Breast epithelium (tissue), 4 donors: ENCODE measurements around the gene MYO18B. TPM values are rescaled to one million over a fixed set of nuclear protein-coding genes. Genes with fewer than 3 reads are reported as not detected.

ENCODE experiments used
- DNase-seq, 2 donors: peaks; one replicate each; pipeline ENCODE4 v3.0.0-alpha.2; 2019; ENCODE audit warnings: low spot score in 2 of 2
- H3K27ac ChIP-seq, 2 donors: fragments of 200-600 bp; sonication (generic) in 1 of 2; one replicate each; pipeline ENCODE4 v1.5.1; 2016 to 2019; ENCODE audit warnings: mild to moderate bottlenecking in 1 of 2
- H3K27me3 ChIP-seq, 2 donors: fragments of 200-600 bp; sonication (generic) in 1 of 2; one replicate each; pipeline versions ENCODE4 v1.5.1 to v1.6.0; 2017 to 2019; ENCODE audit warnings: control low read depth in 1 of 2, mild to moderate bottlenecking in 1 of 2
- H3K36me3 ChIP-seq: fragments of 200-600 bp; one replicate; pipeline ENCODE4 v1.5.1; 2019
- H3K4me1 ChIP-seq, 2 donors: fragments of 200-600 bp; sonication (generic); one replicate each; pipeline ENCODE4 v1.5.1; 2016 to 2019; ENCODE audit warnings: control low read depth in 1 of 2
- H3K4me3 ChIP-seq, 3 donors: fragments of 200-600 bp; sonication (generic); 1 replicate in 2 of 3; 2 replicates in 1 of 3; pipeline ENCODE4 v1.5.1; 2016 to 2019; ENCODE audit warnings: mild to moderate bottlenecking in 3 of 3, moderate library complexity in 2 of 3
- H3K9me3 ChIP-seq, 2 donors: fragments of 200-600 bp; sonication (generic) in 1 of 2; one replicate each; pipeline ENCODE4 v1.5.1; 2016 to 2019; ENCODE audit warnings: control low read depth in 1 of 2
- POLR2A ChIP-seq: fragments of 450-650 bp; IDR thresholded peaks from one replicate; pipeline ENCODE4 v1.6.1; 2016; ENCODE audit warnings: antibody characterized with exemption, mild to moderate bottlenecking, moderate library complexity
- POLR2AphosphoS5 ChIP-seq, 3 donors: sonication (generic); formaldehyde crosslinking; IDR thresholded peaks; one replicate each; pipeline ENCODE4 v1.6.1; 2017; ENCODE audit warnings: antibody characterized with exemption in 3 of 3
- intact Hi-C: fragments of 100-400 bp; cut with DNase I; formaldehyde crosslinking; loops from one replicate; pipeline ENCODE4 v1.15.1; 2023; ENCODE audit warnings: low total_unique reads
- total RNA-seq, 3 donors: library from RNA; depleted of rRNA; stranded (reverse); fragments of >200 nt; gene quantifications; one replicate each; pipeline ENCODE4 v1.1.0, GENCODE V29; 2016
- TF ChIP-seq, protein P1 (sequence below), 3 donors: fragments of 450-650 bp; IDR thresholded peaks; one replicate each; pipeline ENCODE4 v1.5.1; 2016 to 2017; ENCODE audit warnings: antibody characterized with exemption in 3 of 3, mild to moderate bottlenecking in 3 of 3, moderate library complexity in 3 of 3

Gene MYO18B
- total RNA-seq, 3 donors from 2014 or later, result under 0.01 to 0.16 (median 0.15) TPM

DNA sequence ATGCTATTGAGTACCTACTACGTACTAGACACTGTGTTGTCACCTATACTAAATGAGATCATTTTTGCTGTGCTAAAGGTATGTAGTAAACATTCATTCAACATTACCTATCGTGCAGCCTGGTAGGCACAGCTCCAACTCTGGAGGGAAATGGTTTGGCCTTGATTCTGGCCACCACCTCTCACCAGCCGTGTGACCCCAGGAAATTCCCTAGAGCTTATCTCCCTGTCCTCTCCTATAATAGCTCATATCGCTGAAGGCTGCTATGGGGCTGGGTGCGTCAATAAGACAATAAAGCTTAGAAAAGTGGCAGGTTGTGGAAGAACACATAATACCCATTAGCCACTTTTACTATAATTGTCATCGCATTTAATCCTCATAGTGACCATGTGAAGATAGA is 107.5 kb downstream of the MYO18B start:
- H3K4me3 ChIP-seq, result no peak overlapping the region
- H3K27me3 ChIP-seq, result peaks cover 0 to 3% of the 10 kb centered on the region in 2 donors
- TF ChIP-seq POLR2A, result no peak
- no peak for TF ChIP-seq POLR2AphosphoS5 (IDR thresholded peaks at IDR 0.05)
- TF ChIP-seq, protein P1, sequence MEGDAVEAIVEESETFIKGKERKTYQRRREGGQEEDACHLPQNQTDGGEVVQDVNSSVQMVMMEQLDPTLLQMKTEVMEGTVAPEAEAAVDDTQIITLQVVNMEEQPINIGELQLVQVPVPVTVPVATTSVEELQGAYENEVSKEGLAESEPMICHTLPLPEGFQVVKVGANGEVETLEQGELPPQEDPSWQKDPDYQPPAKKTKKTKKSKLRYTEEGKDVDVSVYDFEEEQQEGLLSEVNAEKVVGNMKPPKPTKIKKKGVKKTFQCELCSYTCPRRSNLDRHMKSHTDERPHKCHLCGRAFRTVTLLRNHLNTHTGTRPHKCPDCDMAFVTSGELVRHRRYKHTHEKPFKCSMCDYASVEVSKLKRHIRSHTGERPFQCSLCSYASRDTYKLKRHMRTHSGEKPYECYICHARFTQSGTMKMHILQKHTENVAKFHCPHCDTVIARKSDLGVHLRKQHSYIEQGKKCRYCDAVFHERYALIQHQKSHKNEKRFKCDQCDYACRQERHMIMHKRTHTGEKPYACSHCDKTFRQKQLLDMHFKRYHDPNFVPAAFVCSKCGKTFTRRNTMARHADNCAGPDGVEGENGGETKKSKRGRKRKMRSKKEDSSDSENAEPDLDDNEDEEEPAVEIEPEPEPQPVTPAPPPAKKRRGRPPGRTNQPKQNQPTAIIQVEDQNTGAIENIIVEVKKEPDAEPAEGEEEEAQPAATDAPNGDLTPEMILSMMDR (IDR thresholded peaks at IDR 0.05), result no peak
- H3K4me1 ChIP-seq, result no peaks in the 10 kb centered on the region
- no peak for DNase-seq
- no peak overlapping the region for H3K27ac ChIP-seq
- H3K9me3 ChIP-seq, result no peaks in the 10 kb centered on the region
- intact Hi-C loops, result no loop called here
- H3K36me3 ChIP-seq, result no peaks in the 10 kb centered on the region

DNA sequence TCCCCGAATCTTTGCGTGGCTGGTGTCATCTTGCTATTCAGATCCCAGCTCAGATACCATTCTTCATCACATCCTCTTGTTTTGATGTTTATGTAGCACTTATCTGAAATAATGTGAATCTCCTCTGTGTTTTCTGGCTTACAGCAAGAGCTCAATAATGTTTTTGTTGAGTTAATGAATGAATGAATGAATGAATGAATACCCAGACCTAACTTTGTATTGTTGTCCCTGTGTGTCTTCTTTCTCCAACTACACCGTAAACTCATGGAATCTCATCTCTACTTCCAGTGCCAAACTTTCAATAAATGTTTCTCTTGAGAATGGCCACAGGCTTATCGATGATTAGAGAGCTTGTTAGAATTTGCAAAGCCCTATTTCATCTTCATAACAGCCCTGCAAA is 110.2 kb downstream of the MYO18B start:
- TF ChIP-seq, protein P1 (IDR thresholded peaks at IDR 0.05), result no peak
- no peak for TF ChIP-seq POLR2AphosphoS5 (IDR thresholded peaks at IDR 0.05)
- TF ChIP-seq POLR2A, result no peak
- Histone ChIP-seq H3K36me3 (no peaks in the 10 kb centered on the region), H3K4me1 (no peaks in the 10 kb centered on the region), H3K9me3 (no peaks in the 10 kb centered on the region), H3K4me3 (no peak overlapping the region), H3K27me3 (peaks cover 0 to 3% of the 10 kb centered on the region in 2 donors), H3K27ac (no peak overlapping the region)
- no peak for DNase-seq
- intact Hi-C loops, result no loop called here

DNA sequence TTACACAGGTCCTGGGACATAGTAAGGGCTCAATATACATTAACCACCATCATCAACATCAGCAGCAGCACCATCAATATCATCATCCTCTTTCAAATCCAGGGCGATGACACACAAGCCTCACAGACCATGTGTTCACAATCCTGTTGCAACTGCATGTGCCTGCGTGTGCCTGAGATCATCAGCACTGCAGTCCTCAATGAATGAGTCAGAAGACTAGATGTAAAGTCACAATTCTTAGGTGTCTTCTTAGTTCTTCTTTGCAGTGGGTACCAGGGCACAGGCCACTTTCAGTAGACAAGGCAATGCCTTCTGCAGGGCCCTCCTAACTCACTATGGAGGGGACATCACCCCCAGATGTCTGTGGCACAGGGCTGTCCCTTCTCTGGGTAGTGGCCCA is 111.1 kb downstream of the MYO18B start:
- DNase-seq, result no peak
- intact Hi-C loops, result no loop called here
- no peaks in the 10 kb centered on the region for H3K36me3 ChIP-seq
- H3K27me3 ChIP-seq, result peaks cover 0 to 3% of the 10 kb centered on the region in 2 donors
- H3K4me1 ChIP-seq, result no peaks in the 10 kb centered on the region
- H3K4me3 ChIP-seq, result no peak overlapping the region
- TF ChIP-seq, protein P1 (IDR thresholded peaks at IDR 0.05), result no peak
- TF ChIP-seq POLR2A (no peak), POLR2AphosphoS5 (IDR thresholded peaks at IDR 0.05) (no peak)
- no peak overlapping the region for H3K27ac ChIP-seq
- no peaks in the 10 kb centered on the region for H3K9me3 ChIP-seq

DNA sequence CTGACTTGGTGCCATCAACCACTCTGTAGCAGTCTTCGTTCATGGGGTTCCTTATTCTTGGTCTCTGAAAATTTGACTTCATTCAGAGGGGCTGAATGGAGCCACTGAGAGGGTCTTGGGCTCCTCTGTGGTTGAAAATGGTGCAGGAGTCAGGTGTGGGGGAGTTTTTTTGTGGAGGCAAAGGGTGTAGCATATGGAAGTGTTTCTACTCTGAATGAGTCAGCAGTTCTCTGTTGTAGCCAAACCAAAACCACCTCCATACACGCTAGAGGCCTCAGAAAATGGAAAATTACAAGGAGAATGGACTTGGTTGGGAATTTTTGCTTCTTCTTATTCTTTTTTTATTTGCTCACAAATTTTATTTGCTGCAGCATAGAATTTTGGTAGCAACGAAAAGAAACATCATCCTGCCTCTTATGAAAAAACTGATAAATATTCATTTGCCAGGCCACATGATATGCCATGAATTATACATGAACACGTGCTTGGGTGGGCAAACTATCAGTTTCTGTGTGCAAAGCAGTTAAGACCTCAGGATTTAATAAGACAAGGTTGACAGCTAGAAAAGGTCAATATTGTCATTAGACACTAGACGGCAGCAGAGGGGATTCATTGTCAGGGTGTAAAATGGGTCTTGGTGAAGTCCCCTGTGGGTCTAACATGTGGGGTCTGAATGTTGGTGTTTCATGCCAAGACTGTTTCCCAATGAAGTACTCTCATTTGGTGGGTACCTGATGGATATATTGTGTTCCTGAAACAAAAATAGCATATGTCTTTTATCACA is 111.7 kb downstream of the MYO18B start:
- no peak for DNase-seq
- H3K36me3 ChIP-seq, result no peaks in the 10 kb centered on the region
- intact Hi-C loops, result no loop called here
- peaks cover 0 to 3% of the 10 kb centered on the region in 2 donors for H3K27me3 ChIP-seq
- H3K27ac ChIP-seq, result no peak overlapping the region
- no peak overlapping the region for H3K4me3 ChIP-seq
- H3K9me3 ChIP-seq, result no peaks in the 10 kb centered on the region
- H3K4me1 ChIP-seq, result no peaks in the 10 kb centered on the region
- TF ChIP-seq, protein P1 (IDR thresholded peaks at IDR 0.05), result no peak
- TF ChIP-seq POLR2A (no peak), POLR2AphosphoS5 (IDR thresholded peaks at IDR 0.05) (no peak)

DNA sequence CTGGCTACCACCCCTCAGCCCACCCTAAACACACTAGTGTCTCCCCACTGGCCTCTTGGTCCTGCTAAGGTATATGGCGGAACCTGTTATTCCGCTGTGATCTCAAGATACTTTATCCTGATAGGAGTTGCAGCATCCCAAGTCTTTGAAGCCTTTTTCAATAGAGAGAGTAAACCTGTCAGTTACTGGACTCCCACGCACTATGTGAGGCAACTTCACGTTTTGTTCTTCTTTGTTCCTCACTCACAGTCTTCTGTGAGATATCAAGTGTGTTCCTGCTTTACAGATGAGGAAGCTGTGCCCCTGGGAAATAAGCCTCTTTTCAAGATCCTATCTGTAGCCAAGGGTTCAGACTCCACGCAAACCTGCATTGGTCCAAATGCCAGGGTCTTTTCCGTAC is 127.8 kb downstream of the MYO18B start:
- Histone ChIP-seq H3K27ac (no peak overlapping the region), H3K9me3 (no peaks in the 10 kb centered on the region), H3K4me1 (no peaks in the 10 kb centered on the region), H3K4me3 (no peak overlapping the region), H3K36me3 (no peaks in the 10 kb centered on the region), H3K27me3 (peaks cover 0 to 10% of the 10 kb centered on the region in 2 donors)
- intact Hi-C loops, result no loop called here
- DNase-seq, result no peak
- TF ChIP-seq, protein P1 (IDR thresholded peaks at IDR 0.05), result no peak
- no peak for TF ChIP-seq POLR2A
- TF ChIP-seq POLR2AphosphoS5 (IDR thresholded peaks at IDR 0.05), result no peak
